Stimulated activated CD4-positive, alpha-beta T cell treated with anti-CD3 and anti-CD28 coated beads, Interleukin-1b, Interleukin-23, amount 100 ng/mL, for 1 hour (primary cell): Measurements from ENCODE around the gene GOLGA5.
"Not testable (repeated sequence)": the region's sequence is repeated elsewhere in the genome, so short reads cannot be mapped to it uniquely, and the experiment has no call there.

Experiments used
- DNase-seq, 2 donors: peaks; one replicate each; pipeline ENCODE4 v3.0.0-alpha.2; 2020; ENCODE audit warnings: low read depth in 2 of 2

GOLGA5 gene

DNA sequence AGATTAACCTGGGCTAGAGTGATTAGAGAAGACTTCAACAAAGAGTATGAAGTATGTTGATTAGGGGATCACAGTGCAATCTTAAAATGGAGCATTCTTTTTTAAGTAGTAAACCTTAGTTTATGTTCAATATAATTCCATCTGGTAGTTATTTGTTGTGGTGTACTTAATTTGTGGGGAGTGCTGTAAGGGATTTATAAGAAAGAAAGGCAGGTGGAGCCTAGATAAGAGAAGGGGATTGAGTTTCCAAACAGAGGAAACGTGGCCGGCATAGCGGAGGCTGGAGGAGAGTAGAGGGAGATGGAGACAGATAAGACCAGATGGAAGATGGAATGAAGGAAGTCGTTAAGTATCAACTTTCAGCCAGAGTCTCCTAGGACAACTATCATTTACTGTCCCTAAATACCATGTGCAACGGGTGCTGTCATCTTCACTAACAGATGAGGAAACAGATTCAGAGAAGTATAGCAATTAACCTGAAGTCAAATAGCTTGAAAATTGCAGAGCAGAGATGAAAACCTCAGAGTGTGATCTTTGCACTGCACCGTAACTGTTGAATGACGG lies 38.1 kb downstream of the GOLGA5 start:
- DNase-seq, result no peak

DNA sequence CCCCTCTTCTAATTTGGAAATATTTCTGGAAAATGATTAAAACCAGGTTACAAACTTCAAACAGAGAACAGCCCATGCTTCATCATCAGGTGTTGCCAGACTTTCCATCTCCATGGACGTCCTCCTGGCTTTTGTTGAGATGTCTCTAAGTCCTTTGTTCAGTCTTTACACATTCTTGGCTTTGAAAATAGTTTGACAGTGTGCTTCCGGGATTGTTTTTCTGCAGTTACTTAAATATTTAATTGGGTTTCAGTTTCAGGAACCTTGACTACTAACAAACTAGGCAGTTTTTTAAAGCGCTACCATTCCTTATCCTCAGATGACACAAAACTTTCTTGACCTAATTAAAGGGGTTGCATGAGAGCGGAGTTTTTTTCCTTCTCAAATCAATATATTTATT lies 47.8 kb downstream of the GOLGA5 start:
- DNase-seq, result no peak

DNA sequence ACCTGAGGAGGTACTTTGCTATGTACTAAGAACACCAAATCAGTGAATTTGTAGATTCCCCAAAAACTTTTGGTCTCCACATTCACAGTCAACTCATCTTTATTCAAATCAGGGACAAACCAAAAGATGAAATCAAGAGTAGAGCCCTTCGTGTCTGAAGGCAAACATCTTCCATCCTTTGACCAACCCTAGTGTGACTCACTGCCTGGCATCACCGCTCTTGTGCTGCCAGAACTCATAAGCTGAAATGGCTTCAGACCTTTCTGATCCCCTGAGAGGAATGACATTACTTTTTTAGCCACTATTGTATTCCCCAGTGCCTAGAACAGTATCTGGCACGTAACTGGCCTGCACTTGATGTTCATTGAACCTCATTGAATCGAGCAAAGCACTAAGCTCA lies 50.1 kb downstream of the GOLGA5 start:
- DNase-seq, result no peak

DNA sequence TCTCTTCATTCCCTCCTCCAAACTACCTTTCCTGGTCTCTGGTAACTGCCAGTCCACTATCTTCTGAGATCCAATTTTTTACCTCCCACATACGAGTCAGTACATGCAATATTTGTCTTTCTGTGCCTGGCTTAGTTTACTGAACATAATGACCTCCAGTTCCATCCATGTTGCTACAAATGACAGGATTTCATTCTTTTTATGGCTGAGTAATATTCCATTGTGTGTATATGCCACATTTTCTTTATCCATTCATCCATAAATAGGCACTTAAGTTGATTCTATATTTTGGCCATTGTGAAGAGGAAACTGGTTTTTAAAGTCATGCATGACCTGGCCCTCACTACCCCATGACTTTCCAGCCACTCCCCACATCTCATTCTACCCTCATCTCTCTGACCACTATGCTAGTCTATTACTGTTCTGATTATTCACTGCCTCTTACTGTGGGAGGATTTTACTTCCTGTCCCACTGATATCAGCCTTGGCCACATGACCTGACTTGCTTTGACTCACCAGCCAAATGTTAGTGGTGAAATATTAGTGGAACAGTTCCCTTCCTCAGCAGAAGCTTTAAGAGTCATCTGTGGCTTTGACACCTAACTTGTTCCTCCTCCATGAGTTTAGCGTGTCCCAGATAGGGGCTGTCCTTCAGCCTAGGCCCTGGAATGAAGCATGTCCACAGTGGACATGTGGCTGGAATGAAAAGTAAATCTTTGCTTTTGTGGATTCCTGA lies 52.2 kb downstream of the GOLGA5 start:
- no peak for DNase-seq

DNA sequence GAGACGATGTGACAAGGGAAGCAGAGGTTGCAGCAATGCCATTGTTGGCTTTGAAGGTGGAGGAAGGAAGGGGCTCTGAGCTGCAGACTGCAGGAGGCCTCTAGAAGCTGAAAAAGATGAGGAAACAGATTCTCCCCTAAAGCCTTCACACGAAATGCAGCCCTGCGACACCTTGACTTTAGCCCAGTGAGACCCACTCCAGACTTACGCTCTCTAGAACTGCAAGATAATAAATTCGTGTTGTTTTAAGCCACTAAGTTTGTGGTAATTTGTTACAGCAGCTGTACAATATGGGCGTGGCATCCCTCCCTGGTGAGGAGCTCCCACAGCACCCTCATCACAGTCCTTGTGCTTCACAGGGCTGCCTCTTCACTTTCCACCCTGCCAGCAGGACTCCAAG lies 53.2 kb downstream of the GOLGA5 start:
- no peak for DNase-seq

DNA sequence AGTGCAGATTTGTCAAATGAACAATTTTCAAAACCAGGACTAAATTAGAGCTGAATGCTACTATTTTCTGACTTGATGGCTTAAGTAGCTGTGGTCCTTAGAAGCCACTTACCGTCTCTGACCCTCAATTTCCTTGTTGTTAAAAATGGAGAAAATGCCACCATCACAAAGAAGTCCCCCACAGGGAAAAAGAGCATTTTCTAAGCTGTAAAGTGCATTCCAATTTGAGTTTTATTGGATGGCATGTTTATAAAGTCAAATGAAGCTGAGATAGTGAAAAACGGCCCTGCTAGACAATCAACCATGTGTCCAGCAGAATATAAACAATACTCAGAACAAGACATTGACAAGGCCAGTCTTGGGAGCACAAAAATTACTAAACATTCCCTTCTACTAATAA lies 53.6 kb downstream of the GOLGA5 start:
- no peak for DNase-seq

DNA sequence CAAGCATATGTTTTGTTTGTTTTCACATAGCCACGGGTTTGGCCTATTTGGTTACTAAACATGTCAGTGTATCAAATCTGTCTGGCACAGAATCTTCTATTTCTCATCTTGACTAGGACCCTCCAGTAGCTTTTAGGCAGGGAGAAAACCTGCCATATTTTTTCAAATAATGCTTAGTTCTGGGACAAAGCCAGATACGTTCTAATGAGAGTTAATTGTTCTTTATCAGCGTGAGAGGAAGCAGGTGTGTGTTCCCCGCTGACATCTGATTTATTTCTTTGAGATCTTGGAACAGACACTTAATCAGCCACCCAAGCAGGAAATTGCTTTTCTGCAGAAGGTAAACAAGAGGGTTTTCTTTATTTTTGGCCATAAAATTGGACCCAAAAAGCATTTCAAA lies 54.8 kb downstream of the GOLGA5 start:
- DNase-seq, result no peak

DNA sequence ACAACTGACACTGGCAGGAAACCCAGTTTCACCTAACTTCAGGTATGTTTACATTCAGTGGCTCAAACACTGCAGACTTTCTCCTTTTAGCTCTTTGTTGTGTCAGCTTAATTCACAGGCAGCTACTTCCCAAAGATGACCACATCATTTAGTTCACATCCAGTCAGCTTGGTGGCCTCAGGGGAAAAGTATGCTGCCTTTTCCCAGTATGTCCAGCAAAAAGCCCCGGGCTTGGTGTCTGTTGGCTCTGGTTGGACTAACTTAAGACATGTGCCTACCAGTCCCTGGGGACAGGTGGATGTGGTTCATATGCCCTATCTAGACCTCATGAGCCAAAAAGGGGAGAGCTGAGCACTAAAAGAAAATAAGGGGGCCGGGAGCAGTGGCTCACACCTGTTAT lies 56.4 kb downstream of the GOLGA5 start:
- DNase-seq, result no peak

DNA sequence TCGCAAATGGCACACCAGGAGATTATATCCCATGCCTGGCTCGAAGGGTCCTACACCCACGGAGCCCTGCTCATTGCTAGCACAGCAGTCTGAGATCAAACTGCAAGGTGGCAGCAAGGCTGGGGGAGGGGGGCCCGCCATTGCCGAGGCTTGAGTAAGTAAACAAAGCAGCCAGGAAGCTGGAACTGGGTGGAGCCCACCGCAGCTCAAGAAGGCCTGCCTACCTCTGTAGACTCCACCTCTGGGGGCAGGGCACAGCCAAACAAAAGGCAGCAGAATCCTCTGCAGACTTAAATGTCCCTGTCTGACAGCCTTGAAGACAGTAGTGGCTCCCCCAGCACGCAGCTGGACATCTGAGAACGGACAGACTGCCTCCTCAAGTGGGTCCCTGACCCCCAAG lies 59.0 kb downstream of the GOLGA5 start:
- DNase-seq, result not testable (repeated sequence)

DNA sequence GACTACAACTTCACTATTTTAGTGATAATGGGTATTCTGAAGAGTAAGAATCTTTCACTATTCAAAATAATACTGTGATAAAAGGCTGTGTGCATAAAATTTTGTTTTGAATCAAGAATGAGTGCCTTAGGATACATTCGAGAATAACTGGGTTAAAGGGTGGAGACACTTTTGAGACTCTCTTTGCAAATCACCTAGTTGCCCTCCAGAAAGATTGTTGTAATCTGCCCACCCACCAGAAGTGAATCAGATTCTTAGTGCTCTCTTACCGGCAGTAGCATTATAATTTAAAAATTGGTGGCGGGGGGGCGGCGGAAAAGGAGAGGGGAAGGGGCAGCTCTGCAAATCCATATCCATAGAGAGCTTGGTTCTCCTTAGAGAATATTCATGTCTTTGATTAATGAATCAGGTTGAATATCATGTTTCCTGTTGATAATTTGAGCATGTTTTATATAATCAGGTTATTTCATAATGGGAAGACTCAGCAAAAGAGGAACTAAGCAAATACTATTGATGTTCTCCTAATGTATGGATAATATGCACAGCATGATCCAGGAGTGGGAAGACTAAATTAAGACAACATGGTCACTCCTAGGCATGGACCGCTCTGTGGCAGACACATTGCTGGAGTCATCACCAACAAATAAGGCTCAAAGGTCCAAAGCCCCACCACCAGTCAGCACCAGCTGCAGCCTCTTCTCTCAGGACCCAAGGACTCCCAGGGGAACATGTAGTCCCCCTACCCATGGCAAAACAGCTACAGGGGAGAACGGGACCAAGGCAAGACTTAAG lies 66.1 kb downstream of the GOLGA5 start:
- DNase-seq, result no peak

DNA sequence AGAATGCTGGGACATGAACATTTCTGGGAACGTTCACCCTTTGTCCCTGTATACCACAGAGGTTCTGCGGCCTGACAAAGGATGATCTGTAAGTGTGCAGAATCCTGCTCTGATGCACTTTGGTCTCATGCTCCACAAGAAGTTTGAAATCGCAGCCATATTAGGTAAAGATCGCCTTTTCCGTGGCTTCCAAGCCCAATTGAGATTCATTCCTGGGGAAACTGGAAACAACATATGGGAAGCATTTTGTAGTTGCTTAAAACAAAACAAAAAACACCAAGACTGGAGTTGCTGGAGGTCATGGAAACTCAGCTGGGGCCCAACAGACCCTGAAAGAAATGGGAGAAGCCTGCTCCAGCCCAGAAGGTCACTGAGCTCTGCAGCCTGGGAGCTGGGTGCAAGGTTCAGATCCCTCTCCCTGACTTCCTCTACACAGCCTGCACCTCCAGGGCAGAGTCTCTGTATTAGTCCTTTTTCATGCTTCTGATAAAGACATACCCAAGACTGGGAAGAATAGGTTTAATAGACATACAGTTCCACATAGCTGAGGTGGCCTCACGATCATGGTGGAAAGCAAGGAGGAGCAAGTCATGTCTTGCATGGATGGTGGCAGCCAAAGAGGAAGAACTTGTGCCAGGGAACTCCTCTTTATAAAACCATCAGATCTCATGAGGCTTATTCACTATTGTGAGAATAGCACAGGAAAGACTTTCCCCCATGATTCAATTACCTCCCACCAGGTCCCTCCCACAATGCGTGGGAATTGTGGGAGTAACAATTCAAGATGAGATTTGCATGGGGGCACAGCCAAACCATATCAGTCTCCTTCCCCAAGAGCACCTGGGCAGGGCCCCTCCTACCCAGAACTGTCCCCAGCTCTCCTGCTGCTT lies 68.0 kb downstream of the GOLGA5 start:
- DNase-seq, result no peak

DNA sequence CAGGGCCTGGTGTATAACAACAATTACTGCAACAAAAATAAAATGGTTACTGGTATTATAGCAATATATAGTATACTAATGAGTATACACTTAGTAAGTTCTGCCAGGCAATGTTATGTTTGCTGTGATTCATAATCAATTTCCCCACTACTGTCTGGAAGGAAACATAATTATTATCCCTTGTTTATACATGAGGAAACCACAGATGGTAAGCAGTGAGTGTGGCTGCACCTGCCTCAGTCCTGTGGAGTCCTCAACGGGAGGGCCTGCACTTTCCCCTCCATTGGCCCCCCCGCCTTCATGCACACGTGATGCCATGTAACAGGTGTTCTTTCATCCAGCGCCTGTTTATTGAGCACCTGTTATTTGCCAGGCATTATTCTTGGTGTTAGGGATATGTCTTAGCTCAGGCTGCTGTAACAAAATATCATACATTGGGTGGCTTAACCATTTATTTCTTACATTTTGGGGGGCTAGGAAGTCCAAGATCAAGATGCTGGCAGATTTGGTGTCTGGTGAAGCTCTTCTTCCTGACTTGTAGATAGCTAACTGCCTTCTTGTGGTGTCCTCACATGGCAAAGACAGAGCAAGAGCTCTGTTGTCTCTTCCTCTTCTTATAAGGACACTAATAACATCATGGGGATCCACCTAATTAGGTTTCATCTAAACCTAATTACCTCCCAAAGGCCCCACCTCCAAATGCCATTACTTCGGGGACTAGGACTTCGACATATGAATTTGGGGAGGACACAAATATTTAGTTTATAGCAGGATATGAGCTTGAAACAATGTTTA lies 69.4 kb downstream of the GOLGA5 start:
- no peak for DNase-seq

DNA sequence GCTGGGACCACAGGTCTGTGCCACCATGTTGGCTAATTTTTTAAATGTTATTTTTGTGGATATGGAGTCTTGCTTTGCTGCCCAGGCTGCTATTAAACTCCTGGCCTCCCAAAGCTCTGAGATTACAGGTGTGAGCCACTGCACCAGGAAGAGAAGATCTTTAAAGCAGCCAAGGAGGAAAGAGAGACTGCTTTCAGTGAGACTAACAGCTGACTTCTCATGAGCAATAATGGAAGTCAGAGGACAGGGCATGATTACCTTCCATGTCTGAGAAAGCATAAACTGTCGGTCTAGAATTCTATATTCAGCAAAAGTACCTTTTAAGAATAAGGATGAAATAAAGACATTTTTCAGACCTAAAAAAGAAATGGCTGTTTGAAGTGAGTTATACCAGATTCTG lies 71.6 kb downstream of the GOLGA5 start:
- no peak for DNase-seq

DNA sequence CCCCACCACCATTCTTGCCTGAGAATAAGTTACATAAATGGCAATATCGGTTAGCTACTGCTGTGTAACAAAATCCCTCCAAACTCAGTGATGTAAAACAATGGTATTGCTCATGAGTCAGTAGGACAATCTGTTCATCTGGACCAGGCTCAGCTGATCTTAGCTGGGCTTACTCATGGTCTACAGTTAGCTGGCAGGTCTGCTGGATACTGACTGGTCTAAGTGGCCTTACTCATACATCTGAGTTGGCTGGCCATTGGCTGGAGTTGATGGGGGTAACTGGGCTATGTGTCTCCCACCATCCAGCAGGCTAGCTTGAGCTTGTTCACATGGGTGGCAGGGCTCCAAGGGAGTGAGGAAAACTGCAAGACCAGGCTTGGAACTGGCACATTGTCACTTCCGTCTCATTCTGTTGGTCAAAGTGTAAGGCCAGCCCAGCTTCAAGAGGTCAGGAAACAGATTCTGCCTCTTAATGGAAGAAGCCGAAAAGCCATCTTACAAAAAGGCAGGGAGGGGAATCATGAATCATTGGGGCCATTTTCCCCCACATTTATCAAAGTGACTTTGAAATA lies 72.2 kb downstream of the GOLGA5 start:
- no peak for DNase-seq

DNA sequence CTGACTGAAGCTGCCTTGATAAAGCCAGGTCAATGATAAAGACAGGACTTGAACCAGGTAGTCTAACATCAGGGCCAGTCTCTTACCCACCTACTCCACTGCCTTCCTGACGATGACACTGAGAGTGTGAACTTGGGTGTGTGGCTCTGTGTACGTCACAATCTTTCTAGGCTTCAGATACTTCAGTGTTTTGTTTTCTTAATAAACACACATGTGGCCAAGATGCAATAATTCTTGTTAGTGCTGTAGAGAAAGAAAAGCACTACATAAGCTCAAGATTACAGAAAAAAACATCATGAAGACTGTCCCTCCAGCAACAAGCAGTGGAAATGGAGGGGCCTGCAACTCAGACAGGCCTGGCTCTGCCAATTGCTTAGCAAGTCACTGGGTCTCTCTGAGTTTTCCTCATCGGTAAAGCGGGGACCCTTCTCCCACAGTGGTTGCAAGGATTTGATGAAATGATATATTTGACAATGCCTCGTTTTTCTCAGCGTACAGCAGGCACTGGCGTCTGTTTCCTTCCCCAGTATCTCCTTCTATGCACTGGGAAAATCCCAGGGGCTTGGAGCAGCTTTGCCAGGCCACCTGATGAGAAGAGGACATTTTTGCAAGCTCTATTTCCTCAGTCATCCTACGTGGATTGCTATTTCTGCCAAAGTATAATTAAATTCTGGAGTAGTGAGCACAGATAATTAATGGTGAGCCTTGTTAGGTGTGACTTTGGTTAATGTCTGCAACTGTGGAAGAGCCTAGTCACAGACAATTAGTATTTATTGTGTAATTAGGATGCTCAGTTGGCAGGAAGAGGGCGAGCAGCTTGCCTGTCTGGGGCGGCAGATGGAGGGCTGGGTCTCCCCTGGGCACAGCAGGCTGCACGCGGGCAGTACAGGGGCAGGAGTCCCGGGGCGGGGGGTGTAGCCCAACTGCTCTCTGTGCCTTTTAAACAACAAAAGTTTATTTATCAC lies 73.1 kb downstream of the GOLGA5 start:
- DNase-seq, result no peak

DNA sequence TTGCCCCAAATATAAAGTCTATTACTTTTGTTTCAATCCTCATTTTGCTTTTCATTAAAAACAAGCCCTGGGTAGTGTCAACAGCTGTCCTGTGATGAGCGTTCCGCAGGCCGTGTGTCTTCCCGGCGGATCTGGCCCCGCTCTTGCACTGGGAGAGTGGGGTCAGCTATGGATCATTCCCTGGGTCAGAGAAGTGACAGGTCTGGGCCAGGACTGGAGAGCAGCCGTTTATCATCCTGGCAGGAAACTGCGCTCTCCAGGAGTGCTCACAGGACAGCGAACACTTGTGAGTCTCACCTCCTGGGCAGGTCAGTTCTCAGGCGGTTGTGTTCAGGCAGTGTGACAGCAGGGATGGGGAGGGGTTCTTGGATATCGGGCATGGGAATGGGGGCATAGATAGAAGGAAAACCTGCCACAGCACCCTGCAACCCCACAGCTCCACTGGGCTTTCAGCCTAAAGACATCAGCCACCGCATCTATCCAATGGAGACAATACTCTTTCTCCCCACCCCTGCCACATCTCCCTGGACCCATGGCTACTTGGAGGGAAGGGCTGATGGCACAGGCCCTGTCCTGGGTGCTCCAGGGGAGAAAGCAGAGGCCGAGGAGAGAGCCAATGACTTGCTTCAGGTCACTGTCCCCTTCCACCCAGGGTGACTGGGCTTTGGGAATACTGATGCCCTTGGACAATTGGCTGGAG lies 81.0 kb downstream of the GOLGA5 start:
- no peak for DNase-seq

DNA sequence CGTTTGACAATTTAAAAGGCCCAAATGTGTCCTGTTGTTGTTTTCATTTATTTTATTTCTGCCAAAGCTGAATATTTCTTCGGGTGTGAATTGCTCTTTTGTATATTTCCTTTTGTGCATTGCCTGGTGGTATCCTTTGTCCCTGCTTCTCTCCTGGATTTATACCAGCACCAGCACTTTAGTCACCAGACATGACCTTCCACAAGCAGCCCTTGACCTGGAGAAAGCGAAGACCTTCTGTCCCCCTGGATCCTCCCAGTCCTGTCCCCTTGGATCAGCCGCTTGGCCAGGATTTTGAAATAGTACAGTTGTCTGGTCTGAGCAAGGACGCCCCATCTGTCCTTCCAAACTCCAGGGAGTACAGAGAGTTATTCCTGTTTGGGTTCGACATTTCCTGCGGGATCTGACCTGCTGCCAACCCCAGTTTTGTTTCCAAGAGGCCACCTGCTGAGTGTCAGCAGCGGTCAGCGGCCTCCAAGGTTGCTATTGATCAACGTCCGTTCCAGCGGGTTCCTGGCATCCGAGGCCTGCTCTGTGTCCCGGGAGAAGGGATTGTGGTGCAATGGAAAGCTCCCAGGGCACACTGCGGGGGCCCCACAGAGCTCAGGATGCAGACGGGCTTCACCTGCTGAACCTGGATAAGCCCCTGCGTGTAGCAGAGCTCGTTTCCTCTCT lies 83.8 kb downstream of the GOLGA5 start:
- DNase-seq, result no peak

DNA sequence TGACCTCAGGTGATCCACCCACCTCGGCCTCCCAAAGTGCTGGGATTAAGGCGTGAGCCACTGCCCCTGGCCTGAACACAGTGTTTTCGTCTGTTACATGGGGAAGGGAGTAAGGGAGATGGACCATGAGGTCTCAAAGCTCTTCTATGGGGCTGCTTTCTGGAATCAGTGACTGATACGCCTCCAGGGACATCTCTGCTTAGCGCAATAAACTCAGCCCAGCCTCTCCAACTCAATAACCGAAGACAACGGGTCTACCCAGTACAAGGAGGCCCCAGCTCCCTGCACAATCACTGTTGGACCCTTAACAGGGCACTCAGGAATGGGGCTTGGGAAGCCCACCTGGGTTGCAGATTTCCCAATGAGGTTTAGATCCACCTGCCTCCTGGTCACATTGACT lies 86.2 kb downstream of the GOLGA5 start:
- no peak for DNase-seq

DNA sequence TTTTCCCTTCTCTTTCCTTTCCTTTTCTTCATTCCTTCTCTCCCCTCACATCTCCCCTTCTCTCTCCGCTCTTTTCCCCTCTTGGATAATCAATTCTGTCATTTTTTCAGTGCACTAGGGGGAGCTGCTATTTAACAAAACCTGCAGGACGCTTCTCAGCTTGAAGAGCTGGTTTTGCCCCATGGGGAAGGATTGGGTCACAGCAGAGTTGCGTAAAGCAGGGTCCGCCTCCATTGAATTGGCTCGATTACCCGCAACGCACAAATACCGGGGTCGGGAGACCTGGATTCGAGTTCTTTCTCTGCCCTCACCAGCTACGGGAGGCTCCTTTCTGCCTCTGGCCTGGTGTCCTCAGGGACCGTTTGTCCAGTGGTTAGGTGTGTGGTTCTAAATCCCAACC lies 86.7 kb downstream of the GOLGA5 start:
- DNase-seq, result no peak
